GM18858 (cell line): ENCODE measurements around the gene TLL1.

Source experiments
- ATAC-seq: cut with Tn5 transposase; IDR thresholded peaks from one replicate; pipeline ENCODE4 v1.9.1; 2021; ENCODE audit not compliant: unreplicated experiment

Gene TLL1

GRCh38 chr4:165879641-165880040 is 6.6 kb downstream of the TLL1 start:
- ATAC-seq = no peak

GRCh38 chr4:165894159-165894558 is 21.1 kb downstream of the TLL1 start:
- no peak for ATAC-seq

- ATAC-seq = no peak
Measured at GRCh38 chr4:165905405-165906027, 32.5 kb downstream of the TLL1 start.

GRCh38 chr4:165906272-165906671 is 33.2 kb downstream of the TLL1 start:
- no peak for ATAC-seq

- ATAC-seq = no peak
Measured at GRCh38 chr4:165909947-165910346, 36.9 kb downstream of the TLL1 start.

- ATAC-seq = no peak
Measured at GRCh38 chr4:165915215-165915614, 42.2 kb downstream of the TLL1 start.

GRCh38 chr4:165921546-165921945 is 48.5 kb downstream of the TLL1 start:
- no peak for ATAC-seq

- no peak for ATAC-seq
Measured at GRCh38 chr4:165922747-165923146, 49.7 kb downstream of the TLL1 start.

GRCh38 chr4:165926307-165926706 is 53.3 kb downstream of the TLL1 start:
- ATAC-seq = no peak

GRCh38 chr4:165927366-165927765 is 54.3 kb downstream of the TLL1 start:
- no peak for ATAC-seq

GRCh38 chr4:165927815-165928214 is 54.8 kb downstream of the TLL1 start:
- no peak for ATAC-seq

- ATAC-seq = no peak
Measured at GRCh38 chr4:165928601-165929000, 55.6 kb downstream of the TLL1 start.

GRCh38 chr4:165929662-165930061 is 56.6 kb downstream of the TLL1 start:
- ATAC-seq = no peak

- ATAC-seq = no peak
Measured at GRCh38 chr4:165931741-165932140, 58.7 kb downstream of the TLL1 start.

GRCh38 chr4:165944900-165945299 is 71.9 kb downstream of the TLL1 start:
- no peak for ATAC-seq

- no peak for ATAC-seq
Measured at GRCh38 chr4:165945991-165946390, 73.0 kb downstream of the TLL1 start.

- ATAC-seq = no peak
Measured at GRCh38 chr4:165947019-165947418, 74.0 kb downstream of the TLL1 start.

GRCh38 chr4:165953181-165953580 is 80.1 kb downstream of the TLL1 start:
- no peak for ATAC-seq

GRCh38 chr4:165963621-165964020 is 90.6 kb downstream of the TLL1 start:
- ATAC-seq = no peak

GRCh38 chr4:165964591-165964990 is 91.6 kb downstream of the TLL1 start:
- no peak for ATAC-seq

GRCh38 chr4:165965503-165965902 is 92.5 kb downstream of the TLL1 start:
- ATAC-seq = no peak

GRCh38 chr4:165966833-165967232 is 93.8 kb downstream of the TLL1 start:
- ATAC-seq = no peak

- ATAC-seq = no peak
Measured at GRCh38 chr4:165967486-165967885, 94.4 kb downstream of the TLL1 start.
